H9 (cell line): ENCODE data around the gene CLPTM1L. TPM values are rescaled to one million over a fixed set of nuclear protein-coding genes. Genes with fewer than 3 reads are reported as not detected.

Experiments used
- DNase-seq: peaks from one replicate; pipeline ENCODE4 v3.0.0-alpha.2; 2017
- H2AFZ ChIP-seq: one replicate; pipeline ENCODE4 v1.6.1; 2013; ENCODE audit warnings: mild to moderate bottlenecking, low read length, control low read depth, moderate library complexity
- H2AK5ac ChIP-seq: 2 replicates; pipeline ENCODE4 v1.6.1; 2013; ENCODE audit warnings: low read length, control low read depth, mixed read lengths; ENCODE audit not compliant: insufficient read length
- H2BK120ac ChIP-seq: one replicate; pipeline ENCODE4 v1.6.1; 2013; ENCODE audit warnings: low read depth, mild to moderate bottlenecking, low read length, control low read depth, inconsistent platforms; ENCODE audit not compliant: poor library complexity, severe bottlenecking
- H2BK12ac ChIP-seq: 2 replicates; pipeline ENCODE4 v1.6.1; 2013; ENCODE audit warnings: low read length, control low read depth, mixed read lengths, low read depth; ENCODE audit not compliant: insufficient read length
- H2BK15ac ChIP-seq: 2 replicates; pipeline ENCODE4 v1.6.1; 2013; ENCODE audit warnings: low read depth, low read length, control low read depth
- H2BK20ac ChIP-seq: one replicate; pipeline ENCODE4 v1.6.1; 2013; ENCODE audit warnings: low read depth, mild to moderate bottlenecking, low read length, control low read depth, inconsistent platforms; ENCODE audit not compliant: poor library complexity, severe bottlenecking
- H2BK5ac ChIP-seq: 2 replicates; pipeline ENCODE4 v1.6.1; 2013; ENCODE audit warnings: low read length, control low read depth, mixed read lengths; ENCODE audit not compliant: insufficient read length
- H3K14ac ChIP-seq: 2 replicates; pipeline ENCODE4 v1.6.1; 2013; ENCODE audit warnings: low read length, control low read depth; ENCODE audit not compliant: insufficient read depth
- H3K18ac ChIP-seq: 2 replicates; pipeline ENCODE4 v1.6.1; 2013; ENCODE audit warnings: low read depth, mild to moderate bottlenecking, mixed read lengths, low read length, control low read depth; ENCODE audit not compliant: insufficient read length
- H3K23ac ChIP-seq: 2 replicates; pipeline ENCODE4 v1.6.1; 2013; ENCODE audit warnings: low read length, control low read depth, mixed read lengths, low read depth; ENCODE audit not compliant: insufficient read length
- H3K23me2 ChIP-seq: 2 replicates; pipeline ENCODE4 v1.6.1; 2013; ENCODE audit warnings: low read depth, mild to moderate bottlenecking, mixed read lengths, low read length, control low read depth; ENCODE audit not compliant: insufficient read length, poor library complexity, severe bottlenecking
- H3K27ac ChIP-seq: 2 replicates; pipeline ENCODE4 v1.5.1; 2013; ENCODE audit warnings: low read length, control low read depth, mixed read lengths, low read depth; ENCODE audit not compliant: insufficient read length
- H3K27me3 ChIP-seq: 2 replicates; pipeline ENCODE4 v1.6.1; 2013; ENCODE audit warnings: low read length, control low read depth, inconsistent platforms; ENCODE audit not compliant: insufficient read depth
- H3K4ac ChIP-seq: 2 replicates; pipeline ENCODE4 v1.6.1; 2013; ENCODE audit warnings: low read depth, mild to moderate bottlenecking, control low read depth, inconsistent platforms, low read length, moderate library complexity
- H3K4me1 ChIP-seq: 2 replicates; pipeline ENCODE4 v1.6.1; 2013; ENCODE audit warnings: low read length, control low read depth, inconsistent platforms; ENCODE audit not compliant: insufficient read depth
- H3K4me2 ChIP-seq: 2 replicates; pipeline ENCODE4 v1.6.1; 2013; ENCODE audit warnings: low read length, control low read depth, mixed read lengths; ENCODE audit not compliant: insufficient read length, insufficient read depth
- H3K56ac ChIP-seq: 2 replicates; pipeline ENCODE4 v1.6.1; 2013; ENCODE audit warnings: low read depth, mild to moderate bottlenecking, mixed read lengths, low read length, control low read depth; ENCODE audit not compliant: insufficient read length
- H3K79me1 ChIP-seq: 2 replicates; pipeline ENCODE4 v1.6.1; 2013; ENCODE audit warnings: low read depth, mild to moderate bottlenecking, moderate library complexity, low read length, control low read depth, inconsistent platforms; ENCODE audit not compliant: insufficient read depth, poor library complexity, severe bottlenecking
- H3K79me2 ChIP-seq: 2 replicates; pipeline ENCODE4 v1.6.1; 2013; ENCODE audit warnings: low read length, control low read depth, inconsistent platforms; ENCODE audit not compliant: insufficient read depth
- H3K9ac ChIP-seq: 2 replicates; pipeline ENCODE4 v1.6.1; 2013; ENCODE audit warnings: low read length, control low read depth, mixed read lengths; ENCODE audit not compliant: insufficient read length; ENCODE audit errors: extremely low read depth
- H3K9me3 ChIP-seq: one replicate; pipeline ENCODE4 v1.6.1; 2013; ENCODE audit warnings: low read depth, low read length, inconsistent platforms; ENCODE audit not compliant: control insufficient read depth
- H3T11ph ChIP-seq: one replicate; pipeline ENCODE4 v1.6.1; 2013; ENCODE audit warnings: mild to moderate bottlenecking, low read length, control low read depth, inconsistent platforms
- H4K20me1 ChIP-seq: one replicate; pipeline ENCODE4 v1.6.1; 2013; ENCODE audit not compliant: control insufficient read depth, insufficient read length, insufficient read depth
- H4K5ac ChIP-seq: 2 replicates; pipeline ENCODE4 v1.6.1; 2013; ENCODE audit warnings: low read depth, mild to moderate bottlenecking, mixed read lengths, low read length, control low read depth; ENCODE audit not compliant: insufficient read length
- H4K8ac ChIP-seq: replicated peaks from 2 replicates; pipeline ENCODE4 v1.6.1; 2013; ENCODE audit warnings: low read length, control low read depth, mixed read lengths, low read depth; ENCODE audit not compliant: insufficient read length
- H4K91ac ChIP-seq: 2 replicates; pipeline ENCODE4 v1.6.1; 2013; ENCODE audit warnings: low read depth, mild to moderate bottlenecking, moderate library complexity, mixed read lengths, low read length, control low read depth; ENCODE audit not compliant: insufficient read length
- H3K27ac Mint-ChIP-seq, 3 experiments: 2 replicates in 2 of 3; 3 replicates in 1 of 3; pipeline ENCODE4 v1.8.0; 2020 to 2021; ENCODE audit warnings: mixed read lengths in 3 of 3, mild to moderate bottlenecking in 1 of 3, moderate library complexity in 1 of 3
- H3K27me3 Mint-ChIP-seq: 2 replicates; pipeline ENCODE4 v1.8.0; 2021; ENCODE audit warnings: low read depth, mild to moderate bottlenecking, moderate library complexity, mixed read lengths
- H3K36me3 Mint-ChIP-seq, 3 experiments: 2 replicates in 2 of 3; 3 replicates in 1 of 3; pipeline ENCODE4 v1.8.0; 2020 to 2021; ENCODE audit warnings: low read depth in 3 of 3, mixed read lengths in 3 of 3; ENCODE audit not compliant: insufficient read depth in 1 of 3
- H3K4me1 Mint-ChIP-seq, 2 experiments: 2 replicates each; pipeline ENCODE4 v1.8.0; 2020; ENCODE audit warnings: mixed read lengths in 2 of 2
- H3K4me3 Mint-ChIP-seq, 2 experiments: 2 replicates in 1 of 2; 3 replicates in 1 of 2; pipeline ENCODE4 v1.8.0; 2020 to 2021; ENCODE audit warnings: mild to moderate bottlenecking in 2 of 2, mixed read lengths in 2 of 2, moderate library complexity in 1 of 2
- H3K9me3 Mint-ChIP-seq, 2 experiments: 2 replicates in 1 of 2; 3 replicates in 1 of 2; pipeline ENCODE4 v1.8.0; 2020; ENCODE audit warnings: mild to moderate bottlenecking in 2 of 2, mixed read lengths in 2 of 2, moderate library complexity in 1 of 2
- CTCF ChIP-seq: fragments of 200-600 bp; sonication (generic); conservative IDR thresholded peaks from 3 replicates; pipeline ENCODE4 v1.8.0; 2021; ENCODE audit warnings: antibody characterized with exemption, mild to moderate bottlenecking
- WGBS: extraction: QIAGEN DNeasy Blood & Tissue Kit; methylation state at CpG from one replicate; pipeline ENCODE4 v1.1.7; 2013; ENCODE audit warnings: missing lambda C conversion rate, low lambda C conversion rate, mixed read lengths; ENCODE audit not compliant: insufficient read length; ENCODE audit errors: extremely low coverage; 5-methylcytosine and 5-hydroxymethylcytosine counted together
- total RNA-seq: library from RNA; stranded (reverse); gene quantifications from 2 replicates; pipeline ENCODE4 v1.2.1, GENCODE V29; 2021

CLPTM1L gene
- total RNA-seq, 1 experiment from 2014 or later = 108 TPM

- Histone ChIP-seq H2AFZ (no peak overlapping the region), H3K4me2 (no peak overlapping the region), H3T11ph (no peak overlapping the region), H2BK15ac (no peak overlapping the region), H4K91ac (no peak overlapping the region), H3K23me2 (no peaks in the 10 kb centered on the region), H3K79me2 (no peaks in the 10 kb centered on the region), H2AK5ac (no peak overlapping the region), H3K27ac (no peak overlapping the region), H3K14ac (no peak overlapping the region), H3K23ac (no peak overlapping the region), H3K18ac (no peak overlapping the region), H2BK120ac (no peak overlapping the region), H3K9ac (no peak overlapping the region), H3K79me1 (no peaks in the 10 kb centered on the region), H2BK5ac (no peak overlapping the region), H4K5ac (no peak overlapping the region), H4K8ac (no peak overlapping the region), H3K4me1 (no peaks in the 10 kb centered on the region; the same call in 1 of the 2 replicates), H3K56ac (no peak overlapping the region), H3K27me3 (no peaks in the 10 kb centered on the region), H4K20me1 (no peaks in the 10 kb centered on the region), H2BK20ac (no peak overlapping the region), H3K4ac (no peak overlapping the region), H2BK12ac (no peak overlapping the region), H3K9me3 (no peaks in the 10 kb centered on the region)
- Mint-ChIP-seq H3K4me3 (no peak overlapping the region), H3K27me3 (peaks cover 20% of the 10 kb centered on the region), H3K9me3 (no peaks in the 10 kb centered on the region), H3K27ac (no peak overlapping the region), H3K36me3 (no peaks in the 10 kb centered on the region), H3K4me1 (peaks cover 13 to 18% of the 10 kb centered on the region in 2 experiments)
- DNase-seq = no peak
- WGBS = no CpG with 5 or more reads among the region's 31 CpGs
- no peak for TF ChIP-seq CTCF
Measured at GRCh38 chr5:1359031-1359645, 14.2 kb upstream of the CLPTM1L start.
